Pancreas (tissue), 10 donors: ENCODE data around the gene PDZD7. TPM values are rescaled to one million over a fixed set of nuclear protein-coding genes. Genes with fewer than 3 reads are reported as not detected.

Experiments
- ATAC-seq, 4 donors: fragments of 200-7000 bp; cut with Tn5 transposase; one replicate each; pipeline versions ENCODE4 v1.8.0 to v1.9.1; 2020; ENCODE audit warnings: mild to moderate bottlenecking in 4 of 4, moderate library complexity in 4 of 4
- DNase-seq, 6 donors: peaks; one replicate each; pipeline ENCODE4 v3.0.0-alpha.2; 2020
- FAIRE-seq: peaks from 2 replicates; lab custom pipeline; 2012; peaks lifted over from hg19 to GRCh38; lab: Jason Lieb, UNC
- H3K27ac ChIP-seq, 4 donors: fragments of 200-600 bp; sonication (generic); 1 replicate in 3 of 4; 2 replicates in 1 of 4; pipeline versions ENCODE4 v1.5.0 to v1.8.0; 2020
- H3K27me3 ChIP-seq, 4 donors: fragments of 200-600 bp; one replicate each; pipeline ENCODE4 v1.8.0; 2021
- H3K36me3 ChIP-seq, 3 donors: fragments of 200-600 bp; sonication (generic) in 1 of 3; one replicate each; pipeline versions ENCODE4 v1.5.0 to v1.8.0; 2020 to 2021
- H3K4me1 ChIP-seq, 3 donors: fragments of 200-600 bp; one replicate each; pipeline ENCODE4 v1.8.0; 2021
- H3K4me3 ChIP-seq, 4 donors: fragments of 200-600 bp; sonication (generic) in 2 of 4; one replicate each; pipeline versions ENCODE4 v1.5.0 to v1.8.0; 2020 to 2021
- H3K9me3 ChIP-seq, 4 donors: fragments of 200-600 bp; one replicate each; pipeline ENCODE4 v1.8.0; 2021
- CTCF ChIP-seq, 4 donors: fragments of 200-600 bp; sonication (generic) in 3 of 4; IDR thresholded peaks; one replicate each; pipeline versions ENCODE4 v1.5.0 to v1.8.0; 2021; ENCODE audit warnings: antibody characterized with exemption in 4 of 4
- WGBS, 2 donors: extraction: QIAGEN DNeasy Blood & Tissue Kit; methylation state at CpG; one replicate each; pipeline ENCODE4 v1.1.7; 2013; 5-methylcytosine and 5-hydroxymethylcytosine counted together
- intact Hi-C, 3 donors: fragments of 100-400 bp; cut with DNase I; formaldehyde crosslinking; loops; one replicate each; pipeline versions ENCODE4 v1.11.1 to v1.14.2; 2022
- polyA plus RNA-seq, 2 donors: library from polyadenylated mRNA; stranded (reverse); fragments of 200-250 nt; gene quantifications; one replicate each; pipeline ENCODE4 v1.2.3, GENCODE V29; 2013
- total RNA-seq, 6 donors: library from RNA; stranded (reverse); fragmentation: NEBNext Ultra II Directional in 4 of 6; extraction: Animal tissue kit (Norgen Biotek cat#: 25700) in 4 of 6; gene quantifications; one replicate each; pipeline versions ENCODE4 v1.2.1 to v1.2.4, GENCODE V29; 2021 to 2023
- donor health status: healthy with polysubstance abuse.
- donor health status: DM: no; HTN: no; CAD: no; lungs with moderate emphysema.
- donor health status: DM: no; HTN: no; CAD: no.
- donor health status: control.
- donor health status: control.
- donor health status: Bipolar disorder and iron deficiency.
- donor health status: DM: yes; HTN: yes; CAD: no.
- donor health status: DM: no; HTN: no; CAD: no.
- donor health status: DM: no; HTN: no; CAD: no.
- donor health status: DM: yes; HTN: yes; CAD: no.

Gene PDZD7
- total and polyA plus RNA-seq, 8 donors = 0.18 to 0.99 (median 0.38) TPM

GRCh38 chr10:101067356-101068083, 36.6 kb upstream of the PDZD7 start:
- Histone ChIP-seq H3K27me3 (no peaks in the 10 kb centered on the region), H3K36me3 (no peaks in the 10 kb centered on the region), H3K4me3 (peak overlapping the region; percentile 34 to 62 (median 46)), H3K27ac (no peak overlapping the region), H3K9me3 (no peaks in the 10 kb centered on the region), H3K4me1 (peaks cover 4 to 11% (median 5%) of the 10 kb centered on the region in 3 donors)
- peak; percentile 69 to 86 (median 78) for DNase-seq
- intact Hi-C loops = no loop called here
- peak; percentile 77 to 87 (median 86) for TF ChIP-seq CTCF (IDR thresholded peaks at IDR 0.05)
- FAIRE-seq = no peak
- 1% methylated on average over 43 of the region's 43 CpGs for WGBS, 2 donors
- ATAC-seq = peak; percentile 80 to 88 (median 82)

GRCh38 chr10:101066896-101067355, 36.0 kb upstream of the PDZD7 start:
- H3K27ac ChIP-seq = no peak overlapping the region
- H3K36me3 ChIP-seq = no peaks in the 10 kb centered on the region
- intact Hi-C loops = no loop called here
- no peak for FAIRE-seq
- peaks cover 4 to 11% (median 6%) of the 10 kb centered on the region in 3 donors for H3K4me1 ChIP-seq
- peak in 1 of 6 donors; percentile 37 for DNase-seq
- no peaks in the 10 kb centered on the region for H3K27me3 ChIP-seq
- 1% methylated on average over 30 to 31 of the region's 31 CpGs for WGBS, 2 donors
- TF ChIP-seq CTCF (IDR thresholded peaks at IDR 0.05) = no peak
- H3K9me3 ChIP-seq = no peaks in the 10 kb centered on the region
- H3K4me3 ChIP-seq = peak overlapping the region; percentile 34 to 62 (median 46)
- ATAC-seq = peak; percentile 21 to 29 (median 26)

- TF ChIP-seq CTCF (IDR thresholded peaks at IDR 0.05) = peak in 2 of 4 donors; percentile 9 to 12
- peak; percentile 58 to 84 (median 76) for ATAC-seq
- no peak for FAIRE-seq
- peak overlapping the region in 2 of 4 donors; percentile 24 to 40 for H3K27ac ChIP-seq
- H3K4me3 ChIP-seq = peak overlapping the region; percentile 16 to 62 (median 40)
- peak; percentile 60 to 87 (median 72) for DNase-seq
- no peaks in the 10 kb centered on the region for H3K9me3 ChIP-seq
- peaks cover 4 to 11% (median 6%) of the 10 kb centered on the region in 3 donors for H3K4me1 ChIP-seq
- intact Hi-C loops = no loop called here
- no peaks in the 10 kb centered on the region for H3K27me3 ChIP-seq
- WGBS, 2 donors = 1 to 2% methylated on average over 46 to 49 of the region's 49 CpGs
- H3K36me3 ChIP-seq = no peaks in the 10 kb centered on the region
Observed at GRCh38 chr10:101066146-101066895, 35.4 kb upstream of the PDZD7 start.

GRCh38 chr10:101065481-101066145, 34.7 kb upstream of the PDZD7 start:
- WGBS, 2 donors = 84 to 93% methylated on average over 3 of the region's 3 CpGs
- Histone ChIP-seq H3K9me3 (no peaks in the 10 kb centered on the region), H3K36me3 (no peaks in the 10 kb centered on the region), H3K27ac (peak overlapping the region in 2 of 4 donors; percentile 24 to 40), H3K27me3 (no peaks in the 10 kb centered on the region), H3K4me1 (peaks cover 4 to 11% (median 6%) of the 10 kb centered on the region in 3 donors), H3K4me3 (peak overlapping the region in 2 of 4 donors; percentile 47 to 62)
- intact Hi-C loops = no loop called here
- no peak for TF ChIP-seq CTCF (IDR thresholded peaks at IDR 0.05)
- no peak for FAIRE-seq
- ATAC-seq = no peak
- no peak for DNase-seq
